Measurements from ENCODE around the gene RNF167. TPM values are rescaled to one million over a fixed set of nuclear protein-coding genes. Genes with fewer than 3 reads are reported as not detected.
"Not testable (repeated sequence)": the region's sequence is repeated elsewhere in the genome, so short reads cannot be mapped to it uniquely, and the experiment has no call there.

Gene RNF167
- total RNA-seq, 1 experiment from 2014 or later: 105 TPM

GRCh38 chr17:4906642-4907041 lies 33.4 kb upstream of the RNF167 start:
- H3K79me2 ChIP-seq (ENCODE audit: insufficient read depth, low read length); H2AFZ ChIP-seq (ENCODE audit: low read depth, low read length, poor library complexity, severe bottlenecking); ATAC-seq; H3K27ac ChIP-seq (ENCODE audit: low read depth, low read length); BruUV-seq (replicated peaks); intact Hi-C loops (cut with micrococcal nuclease); POLR2A ChIA-PET; RAD21 ChIA-PET (ENCODE audit: low non-redundant PET in 1 of 2, low total read pairs in 2 of 2, uncharacterized antibody in 2 of 2, unreplicated experiment in 2 of 2); CTCF ChIA-PET; H4K20me1 ChIP-seq (ENCODE audit: insufficient read depth); H3K9me2 ChIP-seq (ENCODE audit: insufficient read depth); H3K4me2 ChIP-seq (ENCODE audit: low read length); DNase-seq (ENCODE audit: low read depth, low spot score); H3K9ac ChIP-seq (ENCODE audit: low read length); H3K36me3 ChIP-seq (ENCODE audit: control insufficient read depth in 1 of 2, insufficient read depth in 2 of 2, low read length in 2 of 2); H3K4me3 ChIP-seq (replicated peaks in 1 of 2; ENCODE audit: low read depth in 1 of 2, low read length in 2 of 2); H3K9me3 ChIP-seq (ENCODE audit: control insufficient read depth in 1 of 2, insufficient read depth in 1 of 2, low read depth in 1 of 2, low read length in 2 of 2); H3K27me3 ChIP-seq (ENCODE audit: insufficient read depth, low read length): not testable (repeated sequence)
- peaks cover 15 to 31% of the 10 kb centered on the region in 2 experiments for H3K4me1 ChIP-seq (ENCODE audit: control insufficient read depth in 1 of 2, insufficient read depth in 2 of 2, low read length in 2 of 2)

- ChIA-PET RAD21 (ENCODE audit: low non-redundant PET in 1 of 2, low total read pairs in 2 of 2, uncharacterized antibody in 2 of 2, unreplicated experiment in 2 of 2) (interaction anchor here (1.8 kb wide), 2 partner anchors 59 to 154 kb away, joined by 8 to 9 read pairs; partner anchors contain the start of gene SPAG7 (in 1 of the 2)), POLR2A (interaction anchor here (1.1 kb wide), 1 partner anchor 38 kb away, joined by 4 read pairs; no protein-coding TSS in a partner anchor), CTCF (interaction anchor here (0.6 to 3.0 kb wide), 7 partner anchors 9 to 176 kb away, joined by 3 to 15 read pairs (median 5); partner anchors contain the start of genes MED11, RNF167, SLC25A11 and SPAG7)
- H3K9me2 ChIP-seq (ENCODE audit: insufficient read depth): no peaks in the 10 kb centered on the region
- H4K20me1 ChIP-seq (ENCODE audit: insufficient read depth): no peaks in the 10 kb centered on the region
- ATAC-seq: no peak
- H3K9ac ChIP-seq (ENCODE audit: low read length): no peak overlapping the region
- BruUV-seq (replicated peaks): no TSS peak
- TF ChIP-seq EGR1 (IDR thresholded peaks at IDR 0.05; ENCODE audit: low read depth): no peak
- no peak for TF ChIP-seq ZFX (IDR thresholded peaks at IDR 0.05)
- no peak for TF ChIP-seq POLR2A (IDR thresholded peaks at IDR 0.05; ENCODE audit: borderline replicate concordance, extremely low read depth, insufficient read depth, insufficient read length)
- TF ChIP-seq MAX (IDR thresholded peaks at IDR 0.05): no peak
- no peak overlapping the region for H3K27ac ChIP-seq (ENCODE audit: low read depth, low read length)
- H3K9me3 ChIP-seq (ENCODE audit: control insufficient read depth in 1 of 2, insufficient read depth in 1 of 2, low read depth in 1 of 2, low read length in 2 of 2): no peaks in the 10 kb centered on the region
- no peaks in the 10 kb centered on the region for H3K79me2 ChIP-seq (ENCODE audit: insufficient read depth, low read length)
- peaks cover 7 to 22% of the 10 kb centered on the region in 2 experiments for H3K4me1 ChIP-seq (ENCODE audit: control insufficient read depth in 1 of 2, insufficient read depth in 2 of 2, low read length in 2 of 2)
- H3K27me3 ChIP-seq (ENCODE audit: insufficient read depth, low read length): no peaks in the 10 kb centered on the region
- H3K36me3 ChIP-seq (ENCODE audit: control insufficient read depth in 1 of 2, insufficient read depth in 2 of 2, low read length in 2 of 2): no peaks in the 10 kb centered on the region
- H3K4me3 ChIP-seq (replicated peaks in 1 of 2; ENCODE audit: low read depth in 1 of 2, low read length in 2 of 2): no peak overlapping the region
- intact Hi-C loops (cut with micrococcal nuclease): loop anchor here (2.0 kb wide), 1 partner anchor 78 kb away; the partner anchor contains the start of gene CAMTA2
- H2AFZ ChIP-seq (ENCODE audit: low read depth, low read length, poor library complexity, severe bottlenecking): no peak overlapping the region
- no peak overlapping the region for H3K4me2 ChIP-seq (ENCODE audit: low read length)
- DNase-seq (ENCODE audit: low read depth, low spot score): no peak
Measured at GRCh38 chr17:4908301-4908700, 31.8 kb upstream of the RNF167 start.
